ENCODE measurements around the gene MAP3K5.

DNA sequence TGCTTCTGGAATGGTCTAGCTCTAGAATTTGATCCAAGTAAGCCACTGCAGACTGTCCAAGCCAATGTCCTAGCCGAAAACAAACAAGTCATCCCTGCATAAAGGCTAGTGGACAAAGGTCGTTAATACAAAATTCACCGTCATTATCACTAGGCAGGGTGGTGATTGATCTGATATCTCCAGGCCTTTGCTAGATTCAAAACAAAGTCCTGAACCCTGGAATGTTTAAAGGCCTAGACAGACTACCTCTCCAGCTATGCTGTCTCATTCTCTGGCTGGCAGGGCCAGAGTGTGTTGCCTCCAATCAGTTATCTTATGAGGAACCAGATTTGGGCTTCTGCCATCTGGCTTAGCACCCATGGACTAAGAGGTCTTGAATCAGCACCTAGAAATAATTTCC, 280.4 kb downstream of the MAP3K5 start:
- TF ChIP-seq, protein P1, sequence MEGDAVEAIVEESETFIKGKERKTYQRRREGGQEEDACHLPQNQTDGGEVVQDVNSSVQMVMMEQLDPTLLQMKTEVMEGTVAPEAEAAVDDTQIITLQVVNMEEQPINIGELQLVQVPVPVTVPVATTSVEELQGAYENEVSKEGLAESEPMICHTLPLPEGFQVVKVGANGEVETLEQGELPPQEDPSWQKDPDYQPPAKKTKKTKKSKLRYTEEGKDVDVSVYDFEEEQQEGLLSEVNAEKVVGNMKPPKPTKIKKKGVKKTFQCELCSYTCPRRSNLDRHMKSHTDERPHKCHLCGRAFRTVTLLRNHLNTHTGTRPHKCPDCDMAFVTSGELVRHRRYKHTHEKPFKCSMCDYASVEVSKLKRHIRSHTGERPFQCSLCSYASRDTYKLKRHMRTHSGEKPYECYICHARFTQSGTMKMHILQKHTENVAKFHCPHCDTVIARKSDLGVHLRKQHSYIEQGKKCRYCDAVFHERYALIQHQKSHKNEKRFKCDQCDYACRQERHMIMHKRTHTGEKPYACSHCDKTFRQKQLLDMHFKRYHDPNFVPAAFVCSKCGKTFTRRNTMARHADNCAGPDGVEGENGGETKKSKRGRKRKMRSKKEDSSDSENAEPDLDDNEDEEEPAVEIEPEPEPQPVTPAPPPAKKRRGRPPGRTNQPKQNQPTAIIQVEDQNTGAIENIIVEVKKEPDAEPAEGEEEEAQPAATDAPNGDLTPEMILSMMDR (IDR thresholded peaks at IDR 0.05) = no peak
- TF ChIP-seq EZH2phosphoT487 (IDR thresholded peaks at IDR 0.05) (no peak), EZH2 (IDR thresholded peaks at IDR 0.05) (no peak)
